HG02981 (cell line): Measurements from ENCODE around the gene MAGEL2.

Source experiments
- ATAC-seq: cut with Tn5 transposase; IDR thresholded peaks from one replicate; pipeline ENCODE4 v1.9.1; 2021; ENCODE audit warnings: mild to moderate bottlenecking, moderate library complexity; ENCODE audit not compliant: unreplicated experiment

MAGEL2 gene

GRCh38 chr15:23647421-23648370 is at the start of gene MAGEL2:
Gene MAGEL2, minus strand, starts transcription at chr15:23647867. Its CDS starts 125 bp downstream, at chr15:23647742.
- ATAC-seq, result no peak

- ATAC-seq, result no peak
Observed at GRCh38 chr15:23695282-23695681, 47.6 kb upstream of the MAGEL2 start.

GRCh38 chr15:23694592-23694991 is 46.9 kb upstream of the MAGEL2 start:
- no peak for ATAC-seq

DNA sequence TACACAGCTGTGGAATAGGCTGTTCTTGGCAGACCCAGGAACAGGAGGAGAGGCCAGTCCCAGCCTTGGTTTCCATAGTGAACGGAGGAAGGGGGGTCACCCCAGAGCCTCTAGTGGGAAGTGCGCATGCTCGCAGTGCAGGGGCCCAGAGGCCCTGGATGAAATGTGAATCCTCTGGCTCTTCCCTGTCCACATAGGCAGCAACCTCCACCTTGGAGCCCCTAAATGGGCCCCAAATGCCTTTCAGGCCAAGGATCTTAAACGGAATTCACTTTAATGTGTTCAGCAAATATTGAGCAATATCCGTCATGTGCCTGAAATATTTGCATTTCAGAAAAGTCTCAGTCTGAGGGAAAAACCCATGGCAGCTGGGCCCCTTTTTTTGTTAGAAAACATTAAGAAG is 42.8 kb upstream of the MAGEL2 start:
- no peak for ATAC-seq

GRCh38 chr15:23690015-23690414 is 42.3 kb upstream of the MAGEL2 start:
- ATAC-seq, result no peak

- ATAC-seq, result no peak
Observed at GRCh38 chr15:23687143-23687470, 39.4 kb upstream of the MAGEL2 start, which contains the start of gene NDN. Gene NDN, minus strand, starts transcription at chr15:23687305. Its CDS starts 88 bp downstream, at chr15:23687217.

- ATAC-seq, result no peak
Observed at GRCh38 chr15:23686466-23687142, 38.9 kb upstream of the MAGEL2 start.

- no peak for ATAC-seq
Observed at GRCh38 chr15:23671481-23671880, 23.8 kb upstream of the MAGEL2 start.

DNA sequence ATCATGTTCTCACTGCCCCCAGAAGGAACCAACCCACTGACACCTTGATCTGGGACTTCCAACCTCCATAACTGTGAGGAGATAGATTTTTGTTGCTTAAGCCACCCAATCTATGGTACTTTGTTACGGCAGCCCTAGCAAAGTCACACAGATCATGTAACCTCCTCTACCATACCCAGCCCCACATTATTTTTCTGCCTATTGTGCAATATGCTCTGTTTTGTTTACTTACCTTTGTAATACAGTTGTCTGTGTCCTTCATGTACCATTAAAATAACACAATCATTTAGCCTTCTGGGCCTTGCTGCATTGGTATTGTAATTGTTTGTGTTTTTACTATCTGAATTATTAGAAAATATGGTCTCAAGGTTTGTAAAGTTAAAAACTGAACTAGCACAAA is 23.3 kb upstream of the MAGEL2 start:
- no peak for ATAC-seq

- no peak for ATAC-seq
Observed at GRCh38 chr15:23663232-23663631, 15.6 kb upstream of the MAGEL2 start.

DNA sequence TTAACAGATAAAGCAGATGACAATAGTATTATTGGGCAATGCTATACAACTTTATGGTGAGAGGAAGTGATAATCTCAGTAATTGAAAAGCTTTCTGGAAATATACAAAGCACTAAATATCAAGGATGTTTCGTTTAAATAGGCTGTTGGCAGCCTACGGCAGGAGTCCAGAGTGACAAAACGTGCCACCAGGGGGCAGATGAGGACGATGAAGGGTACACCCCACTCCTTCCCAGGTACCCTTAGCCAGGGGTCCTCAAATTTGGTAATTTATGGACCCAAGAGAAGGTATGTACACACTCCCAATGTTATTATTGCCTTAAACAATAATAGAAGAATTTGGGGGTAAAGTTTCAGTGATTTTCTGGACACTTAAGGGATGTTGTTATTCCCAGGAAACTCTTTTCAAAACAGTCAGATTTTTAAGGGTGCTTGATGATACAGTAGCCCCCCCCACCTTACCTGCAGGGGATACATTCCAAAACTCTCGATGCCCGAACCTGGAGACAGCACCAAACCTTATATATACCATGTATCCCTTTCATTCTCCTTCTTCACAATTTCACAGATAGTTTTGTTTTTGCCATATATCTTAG is 1.4 kb upstream of the MAGEL2 start:
- ATAC-seq, result no peak

- ATAC-seq, result no peak
Observed at GRCh38 chr15:23647001-23647295, 719 bp downstream of the MAGEL2 start.

GRCh38 chr15:23646165-23647000 is 1.3 kb downstream of the MAGEL2 start:
- no peak for ATAC-seq

GRCh38 chr15:23645371-23646164 is 2.1 kb downstream of the MAGEL2 start:
- no peak for ATAC-seq

DNA sequence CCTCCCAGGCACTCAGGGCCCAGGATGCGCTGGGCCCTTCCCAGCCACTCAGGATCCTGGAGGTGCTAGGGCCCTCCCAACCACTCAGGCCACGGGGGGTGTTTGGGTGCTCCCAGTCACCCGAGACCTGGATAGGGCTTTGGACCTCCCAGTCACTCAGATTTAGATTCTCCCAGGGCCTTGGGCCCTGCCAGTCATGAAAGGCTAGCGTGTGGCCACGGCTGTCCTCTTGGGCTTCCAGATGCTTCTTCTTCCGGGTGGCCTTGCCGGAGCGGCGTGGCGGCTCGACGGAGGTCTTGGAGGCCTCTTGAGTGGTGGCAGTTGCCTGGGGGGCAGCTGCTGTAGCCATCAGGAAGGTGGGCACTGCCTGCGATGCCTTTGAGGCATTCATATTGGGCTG is 2.8 kb downstream of the MAGEL2 start:
- ATAC-seq, result no peak

GRCh38 chr15:23642413-23643044 is 5.1 kb downstream of the MAGEL2 start:
- ATAC-seq, result no peak

DNA sequence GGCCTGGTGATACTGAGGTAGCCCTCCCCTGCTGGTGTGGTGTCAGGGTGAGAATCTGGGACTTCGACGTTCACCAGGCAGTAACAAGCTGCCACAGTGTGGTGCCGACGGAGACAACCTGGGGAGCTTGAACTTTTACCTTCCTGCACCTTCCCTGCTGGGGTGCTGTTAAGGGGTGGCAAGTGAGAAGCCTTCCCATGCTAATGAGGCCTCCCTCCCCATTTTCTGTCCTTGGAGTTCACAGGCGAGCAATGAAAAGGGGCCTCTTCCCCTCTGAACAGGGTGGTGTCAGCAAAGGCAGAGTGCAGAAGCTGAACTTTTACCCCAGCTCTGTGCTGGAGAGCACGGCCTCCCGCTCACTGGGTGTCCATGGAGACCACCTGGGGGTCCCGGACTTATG is 13.5 kb downstream of the MAGEL2 start:
- no peak for ATAC-seq

DNA sequence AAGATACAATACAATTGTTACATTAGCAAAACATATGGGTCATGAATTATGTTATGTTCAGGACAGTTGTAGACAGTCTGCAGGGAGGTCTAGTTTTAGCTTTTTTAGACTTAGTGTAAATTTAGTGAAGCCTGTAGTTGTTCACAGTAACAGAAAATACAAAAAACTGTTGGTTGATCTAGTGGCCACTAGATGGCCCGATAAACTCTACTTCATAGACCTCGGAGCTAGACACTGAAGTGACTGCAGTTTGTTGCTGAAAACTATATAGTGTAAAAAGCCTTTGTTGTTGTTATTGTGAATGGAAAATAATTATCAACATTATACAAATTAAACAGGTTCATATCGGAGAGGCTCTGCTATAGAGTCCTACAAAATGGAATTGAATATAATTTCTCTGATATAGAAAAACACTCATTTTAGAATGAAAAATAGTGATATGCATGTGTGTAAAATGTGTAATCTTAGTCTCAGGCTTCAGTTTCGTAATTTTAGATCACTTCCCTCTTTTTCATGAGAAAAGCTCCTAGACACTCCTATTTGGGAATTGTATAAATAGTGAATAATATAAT is 18.3 kb downstream of the MAGEL2 start:
- no peak for ATAC-seq

DNA sequence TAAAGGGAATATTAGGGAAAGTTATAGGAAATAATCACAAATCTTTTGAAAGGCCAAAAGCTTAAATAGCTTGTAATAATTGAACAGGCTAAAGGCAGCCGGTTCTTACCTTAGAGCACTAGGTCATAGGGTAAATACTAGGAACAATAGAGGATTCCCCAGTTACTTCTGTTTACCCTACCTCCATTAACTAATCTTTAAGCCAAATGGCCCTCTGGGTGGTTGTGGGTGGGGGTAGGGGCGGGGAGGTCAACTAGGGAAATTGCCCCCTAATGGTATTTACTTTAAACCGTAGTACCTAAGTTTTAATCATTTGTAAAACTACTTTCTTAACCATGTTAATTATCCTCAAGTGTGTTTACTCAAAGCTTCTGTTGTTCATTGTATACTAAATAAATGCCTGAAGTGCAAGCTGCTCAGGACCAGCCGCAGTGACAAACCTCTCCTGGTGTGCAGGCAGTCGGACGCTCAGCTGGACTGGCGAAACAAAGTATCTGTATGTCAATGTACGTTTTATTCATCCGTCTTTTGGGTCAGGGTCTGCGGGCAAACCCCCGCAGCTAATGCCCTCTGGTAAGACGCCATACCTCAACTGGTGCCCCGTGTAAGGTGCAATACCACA is 18.9 kb downstream of the MAGEL2 start:
- ATAC-seq, result no peak
